OCI-LY7 (cell line): ENCODE results near the gene VSX2. TPM values are rescaled to one million over a fixed set of nuclear protein-coding genes. Genes with fewer than 3 reads are reported as not detected.

Experiments used
- BruUV-seq: library from RNA; stranded (reverse); fragments of 400-500 nt; replicated peaks from 2 replicates; lab custom pipeline; 2021; lab: Mats Ljungman, UMichigan
- CTCF ChIA-PET: fragments of 300-600 bp; sonication (Branson Sonifier 250); formaldehyde crosslinking; loops from one replicate; lab custom pipeline; 2022; ENCODE audit warnings: antibody characterized with exemption; ENCODE audit not compliant: unreplicated experiment; lab: Charles Lee
- POLR2A ChIA-PET: fragments of 300-600 bp; sonication (Branson Sonifier 250); formaldehyde crosslinking; loops from one replicate; lab custom pipeline; 2022; ENCODE audit warnings: antibody characterized with exemption; lab: Charles Lee
- DNase-seq: peaks from one replicate; pipeline ENCODE4 v3.0.0-alpha.2; 2015; ENCODE audit warnings: low spot score
- H2AFZ ChIP-seq: fragments of 200-600 bp; sonication (generic), shearing (Covaris generic); 2 replicates; pipeline ENCODE4 v1.6.1; 2014; ENCODE audit warnings: mild to moderate bottlenecking, antibody characterized with exemption, low read length, moderate library complexity
- H3K27ac ChIP-seq: fragments of 200-600 bp; sonication (generic); 2 replicates; pipeline ENCODE4 v1.5.1; 2014; ENCODE audit warnings: mixed run types, low read depth, mild to moderate bottlenecking, moderate library complexity, low read length, inconsistent platforms; ENCODE audit not compliant: poor library complexity, severe bottlenecking
- H3K36me3 ChIP-seq: fragments of 200-600 bp; sonication (generic); 2 replicates; pipeline ENCODE4 v1.6.1; 2014; ENCODE audit warnings: mild to moderate bottlenecking, antibody characterized with exemption, low read length, moderate library complexity, mixed read lengths; ENCODE audit not compliant: insufficient read depth
- H3K4me1 ChIP-seq: fragments of 200-600 bp; sonication (generic); 2 replicates; pipeline ENCODE4 v1.5.1; 2014; ENCODE audit warnings: mild to moderate bottlenecking, low read length; ENCODE audit not compliant: insufficient read depth, poor library complexity, severe bottlenecking
- H3K4me2 ChIP-seq: fragments of 200-600 bp; sonication (generic); 2 replicates; pipeline ENCODE4 v1.6.1; 2014; ENCODE audit warnings: mild to moderate bottlenecking, low read length
- H3K4me3 ChIP-seq: fragments of 200-600 bp; sonication (generic); 2 replicates; pipeline ENCODE4 v1.5.1; 2014; ENCODE audit warnings: mild to moderate bottlenecking, low read depth, low read length; ENCODE audit not compliant: poor library complexity, severe bottlenecking
- H3K79me2 ChIP-seq: fragments of 200-600 bp; sonication (generic); 2 replicates; pipeline ENCODE4 v1.6.1; 2016; ENCODE audit warnings: low read depth, mild to moderate bottlenecking, low read length, moderate library complexity, mixed read lengths; ENCODE audit not compliant: insufficient read depth
- H3K9me2 ChIP-seq: fragments of 200-600 bp; sonication (generic); 2 replicates; pipeline ENCODE4 v1.6.1; 2016; ENCODE audit warnings: mild to moderate bottlenecking, low read length, mixed read lengths; ENCODE audit not compliant: insufficient read depth
- H3K9me3 ChIP-seq: fragments of 200-600 bp; sonication (generic); 2 replicates; pipeline ENCODE4 v1.6.1; 2014; ENCODE audit warnings: mild to moderate bottlenecking, mixed run types, low read length, mixed read lengths
- H4K20me1 ChIP-seq: fragments of 200-600 bp; sonication (generic); 2 replicates; pipeline ENCODE4 v1.6.1; 2014; ENCODE audit warnings: mild to moderate bottlenecking, antibody characterized with exemption, low read length, moderate library complexity, mixed read lengths; ENCODE audit not compliant: insufficient read depth
- CTCF ChIP-seq: fragments of 200-600 bp; sonication (generic); conservative IDR thresholded peaks from 2 replicates; pipeline ENCODE4 v1.5.1; 2014; ENCODE audit warnings: mild to moderate bottlenecking, antibody characterized with exemption, low read length, moderate library complexity, mixed read lengths
- EZH2phosphoT487 ChIP-seq: fragments of 200-600 bp; sonication (generic); IDR thresholded peaks from 2 replicates; pipeline ENCODE4 v1.6.1; 2018; ENCODE audit warnings: low read depth, borderline replicate concordance, mild to moderate bottlenecking, mixed run types, antibody characterized with exemption, low read length, moderate library complexity, mixed read lengths
- intact Hi-C: fragments of 100-400 bp; cut with micrococcal nuclease; formaldehyde crosslinking; loops from one replicate; pipeline ENCODE4 v1.10.0; 2022; ENCODE audit not compliant: unreplicated experiment
- total RNA-seq, 2 experiments: library from RNA; depleted of rRNA in 1 of 2; stranded (reverse); fragments of >200 nt in 1 of 2; shearing (Covaris generic) in 1 of 2; gene quantifications; 2 replicates each; pipeline ENCODE4 v1.2.3, GENCODE V29; 2014 to 2022

Gene VSX2
- total RNA-seq, 2 experiments from 2014 or later: not detected

DNA sequence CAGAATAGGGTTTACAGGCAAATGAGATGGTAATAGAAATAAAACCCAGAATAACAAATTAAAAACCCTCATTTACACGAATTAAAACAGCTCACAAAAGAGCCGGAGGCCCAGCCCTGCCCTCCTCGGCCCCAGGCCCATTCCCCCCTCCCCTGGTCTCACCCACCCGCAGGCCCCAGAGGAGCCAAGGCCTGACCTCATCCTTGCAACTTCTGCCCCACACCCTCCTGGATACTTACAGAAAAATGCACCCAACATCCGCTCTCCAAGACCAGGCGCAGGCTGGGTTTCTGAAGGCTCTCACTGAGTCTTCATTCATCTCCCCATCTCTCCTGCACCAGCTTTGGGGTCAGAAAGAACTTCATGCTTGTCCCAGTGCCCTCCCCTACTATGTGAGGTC, 16.2 kb upstream of the VSX2 start:
- no peak for TF ChIP-seq CTCF
- no peak for TF ChIP-seq EZH2phosphoT487
- no TSS peak for BruUV-seq
- Histone ChIP-seq H3K36me3 (no peaks in the 10 kb centered on the region), H3K4me3 (no peak overlapping the region), H3K4me1 (no peaks in the 10 kb centered on the region), H3K27ac (no peak overlapping the region), H4K20me1 (no peaks in the 10 kb centered on the region), H3K9me2 (no peaks in the 10 kb centered on the region), H2AFZ (no peak overlapping the region), H3K79me2 (no peaks in the 10 kb centered on the region), H3K9me3 (no peaks in the 10 kb centered on the region), H3K4me2 (no peak overlapping the region)
- ChIA-PET POLR2A (no interaction called here), CTCF (no interaction called here)
- DNase-seq: no peak
- intact Hi-C loops: no loop called here

GRCh38 chr14:74231784-74232183, 7.5 kb upstream of the VSX2 start:
- Histone ChIP-seq H3K27ac (no peak overlapping the region), H3K4me3 (no peak overlapping the region), H3K9me3 (no peaks in the 10 kb centered on the region), H3K9me2 (no peaks in the 10 kb centered on the region), H3K79me2 (no peaks in the 10 kb centered on the region), H3K4me1 (no peaks in the 10 kb centered on the region), H3K4me2 (no peak overlapping the region), H2AFZ (no peak overlapping the region), H4K20me1 (no peaks in the 10 kb centered on the region), H3K36me3 (no peaks in the 10 kb centered on the region)
- ChIA-PET POLR2A (no interaction called here), CTCF (no interaction called here)
- TF ChIP-seq CTCF (no peak), EZH2phosphoT487 (no peak)
- BruUV-seq: no TSS peak
- DNase-seq: no peak
- intact Hi-C loops: no loop called here

- ChIA-PET POLR2A (no interaction called here), CTCF (no interaction called here)
- Histone ChIP-seq H3K9me3 (no peaks in the 10 kb centered on the region), H3K79me2 (no peaks in the 10 kb centered on the region), H3K9me2 (no peaks in the 10 kb centered on the region), H2AFZ (no peak overlapping the region), H3K4me3 (no peak overlapping the region), H3K4me1 (no peaks in the 10 kb centered on the region), H4K20me1 (no peaks in the 10 kb centered on the region), H3K27ac (no peak overlapping the region), H3K36me3 (no peaks in the 10 kb centered on the region), H3K4me2 (no peak overlapping the region)
- intact Hi-C loops: no loop called here
- TF ChIP-seq CTCF: no peak
- no peak for TF ChIP-seq EZH2phosphoT487
- DNase-seq: no peak
- BruUV-seq: no TSS peak
Observed at GRCh38 chr14:74235017-74235416, 4.2 kb upstream of the VSX2 start.
